CD4-positive, alpha-beta T cell treated with Interleukin-6 at 100 ng/mL for 8 hours (primary cell): Measurements from ENCODE around the gene PKD2L1.

Experiments used
- DNase-seq: peaks from one replicate; pipeline ENCODE4 v3.0.0-alpha.2; 2020; ENCODE audit warnings: mixed read lengths, low spot score

PKD2L1 gene

GRCh38 chr10:100356067-100357017, 26.3 kb upstream of the PKD2L1 start:
- no peak for DNase-seq

DNA sequence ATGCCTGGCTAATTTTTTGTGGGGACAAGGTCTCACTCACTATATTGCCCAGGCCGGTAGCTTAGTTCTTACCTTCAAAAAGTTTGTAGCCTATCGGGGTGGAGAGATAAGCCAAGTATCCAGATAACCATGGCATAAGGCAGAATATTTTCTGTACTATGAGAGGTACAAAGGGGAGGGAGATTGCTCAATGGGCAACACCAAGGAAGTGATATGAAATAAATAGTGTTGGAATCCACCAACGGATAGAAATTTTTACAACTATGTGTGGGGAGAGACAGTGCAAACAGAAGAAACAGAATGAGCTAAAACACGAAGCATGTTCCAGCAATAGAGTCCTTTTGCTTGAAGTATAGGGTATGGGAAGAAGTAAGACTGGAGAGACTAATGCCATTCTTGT, 25.1 kb upstream of the PKD2L1 start:
- no peak for DNase-seq

DNA sequence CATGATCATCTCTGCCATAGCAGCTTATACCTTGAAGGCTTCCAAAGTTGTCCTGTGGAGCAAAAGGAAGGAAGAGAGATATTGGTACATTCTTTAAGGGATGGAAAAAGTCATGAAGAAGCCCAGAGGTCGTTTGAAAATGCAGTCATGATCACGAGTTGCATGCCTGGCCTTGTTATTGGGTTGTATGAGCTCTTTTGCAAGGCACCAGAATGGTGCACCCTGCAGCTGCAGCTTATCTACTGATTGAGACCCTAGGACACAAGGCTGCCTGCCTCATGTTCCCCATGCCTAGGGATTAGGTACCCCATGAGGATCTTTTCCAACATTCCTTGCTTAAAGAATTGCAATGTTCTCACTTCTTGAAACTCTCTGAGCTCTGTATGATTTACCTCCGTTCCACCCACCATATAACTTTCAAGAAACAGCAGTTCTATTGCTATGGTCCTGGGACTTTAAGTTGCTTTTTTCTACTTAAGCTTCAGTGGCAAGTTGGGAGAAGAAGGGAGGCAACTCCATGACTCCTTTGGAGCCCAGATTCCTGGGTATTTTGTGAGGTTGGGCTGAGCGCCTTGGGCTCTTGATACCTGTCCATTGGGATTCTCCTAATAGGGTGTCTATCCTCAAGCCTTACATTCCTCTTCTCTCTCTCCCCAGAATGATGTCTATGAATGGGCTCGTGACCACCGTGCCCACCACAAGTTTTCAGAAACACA, 23.9 kb upstream of the PKD2L1 start:
- DNase-seq, result no peak

GRCh38 chr10:100350914-100351485, 21.0 kb upstream of the PKD2L1 start:
- no peak for DNase-seq

- no peak for DNase-seq
Measured at GRCh38 chr10:100349672-100350071, 19.6 kb upstream of the PKD2L1 start.

GRCh38 chr10:100349087-100349486, 19.1 kb upstream of the PKD2L1 start:
- DNase-seq, result no peak

GRCh38 chr10:100348389-100348927, 18.4 kb upstream of the PKD2L1 start:
- no peak for DNase-seq

DNA sequence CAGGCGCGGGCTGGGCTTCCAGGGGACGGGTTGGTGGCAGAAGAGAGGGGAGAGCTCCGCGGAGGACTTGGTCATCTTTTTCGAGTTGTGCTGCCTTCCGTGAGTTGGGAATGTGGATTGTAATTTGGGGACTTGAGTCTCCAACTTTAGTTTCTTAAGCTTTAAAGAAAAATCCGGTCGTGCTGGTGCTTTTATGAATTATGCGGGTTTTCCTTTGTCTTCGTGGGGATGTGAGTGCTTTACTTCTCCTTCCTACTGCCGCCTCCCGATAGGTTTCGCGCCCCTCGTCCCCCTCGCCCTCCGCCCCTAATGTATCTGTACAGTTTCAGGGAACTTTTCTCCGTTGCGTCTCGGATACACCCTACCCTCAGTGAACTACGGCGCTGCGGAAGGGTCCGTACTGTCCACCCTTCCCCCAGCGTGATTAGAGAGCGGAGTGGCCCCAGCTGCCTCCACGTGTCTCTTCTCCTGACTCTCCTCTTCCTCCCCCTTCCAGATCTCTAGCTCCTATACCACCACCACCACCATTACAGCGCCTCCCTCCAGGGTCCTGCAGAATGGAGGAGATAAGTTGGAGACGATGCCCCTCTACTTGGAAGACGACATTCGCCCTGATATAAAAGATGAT, 17.7 kb upstream of the PKD2L1 start:
- no peak for DNase-seq

- DNase-seq, result peak; percentile 78
Measured at GRCh38 chr10:100346765-100347567, 16.9 kb upstream of the PKD2L1 start, which contains the start of gene SCD. Gene SCD, plus strand, starts transcription at chr10:100347233. Its CDS starts 272 bp downstream, at chr10:100347505.

- DNase-seq, result peak; percentile 40
Measured at GRCh38 chr10:100346351-100346764, 16.3 kb upstream of the PKD2L1 start.

DNA sequence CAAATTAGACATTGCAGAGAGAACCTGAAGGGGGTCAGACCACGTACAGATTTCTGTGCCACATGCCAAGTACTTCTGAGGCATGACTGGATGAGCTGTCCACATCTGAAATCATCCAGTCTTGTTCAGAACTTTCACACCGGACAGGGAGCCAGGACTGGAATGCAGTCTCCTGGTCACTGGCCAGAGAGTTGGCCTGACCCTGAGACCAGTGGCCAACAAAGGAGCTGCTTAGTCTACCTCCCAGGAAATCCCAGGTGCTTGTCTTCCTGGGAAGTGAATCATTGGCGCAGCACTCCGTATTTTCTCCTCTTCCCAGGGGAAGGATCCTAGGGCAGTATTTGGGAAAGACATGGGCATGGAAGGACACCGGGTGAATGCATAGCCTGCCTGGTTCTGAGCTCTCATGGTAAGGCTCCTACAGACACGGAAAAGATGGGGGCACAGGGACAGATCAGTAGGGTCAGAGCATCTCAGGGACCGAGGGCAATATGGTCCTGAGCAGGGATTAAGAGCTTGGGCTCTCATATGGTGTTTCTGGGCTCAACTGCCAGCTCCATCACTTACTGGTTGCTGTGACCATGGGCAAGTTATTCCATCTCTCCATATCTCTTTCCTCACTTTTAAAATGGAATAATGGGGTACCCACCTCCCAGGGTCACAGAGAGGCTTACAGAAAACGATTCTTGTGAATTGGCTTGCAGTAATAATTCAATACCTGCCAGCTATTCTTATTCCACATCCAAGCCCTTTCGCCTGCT, 15.7 kb upstream of the PKD2L1 start:
- DNase-seq, result no peak

DNA sequence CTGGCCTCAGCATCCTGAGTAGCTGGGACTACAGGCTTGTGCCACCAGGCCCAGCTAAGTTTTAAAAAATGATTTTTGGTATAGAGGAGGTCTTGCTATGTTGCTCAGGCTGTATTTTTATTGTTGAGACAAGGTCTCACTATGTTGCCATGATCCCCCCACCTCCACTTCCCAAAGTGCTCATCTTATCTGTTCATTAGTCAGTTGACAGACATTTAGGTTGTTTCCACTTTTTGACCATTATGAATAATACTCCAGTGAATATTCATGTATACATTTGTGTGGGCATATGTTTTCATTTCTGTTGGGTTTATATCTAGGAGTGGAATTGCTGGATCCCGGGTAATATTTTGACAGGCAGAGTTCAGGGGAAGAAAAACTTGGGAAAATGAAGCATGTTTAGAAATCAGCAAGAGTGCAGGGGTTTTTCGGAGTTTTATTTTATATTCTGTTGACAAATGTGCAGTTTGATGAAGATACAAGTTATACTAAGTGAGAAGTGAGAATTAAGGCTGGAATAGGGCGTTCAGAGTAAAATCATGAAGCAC, 14.3 kb upstream of the PKD2L1 start:
- no peak for DNase-seq

- no peak for DNase-seq
Measured at GRCh38 chr10:100342627-100342972, 12.6 kb upstream of the PKD2L1 start.

- peak; percentile 47 for DNase-seq
Measured at GRCh38 chr10:100341953-100342626, 12.1 kb upstream of the PKD2L1 start.

DNA sequence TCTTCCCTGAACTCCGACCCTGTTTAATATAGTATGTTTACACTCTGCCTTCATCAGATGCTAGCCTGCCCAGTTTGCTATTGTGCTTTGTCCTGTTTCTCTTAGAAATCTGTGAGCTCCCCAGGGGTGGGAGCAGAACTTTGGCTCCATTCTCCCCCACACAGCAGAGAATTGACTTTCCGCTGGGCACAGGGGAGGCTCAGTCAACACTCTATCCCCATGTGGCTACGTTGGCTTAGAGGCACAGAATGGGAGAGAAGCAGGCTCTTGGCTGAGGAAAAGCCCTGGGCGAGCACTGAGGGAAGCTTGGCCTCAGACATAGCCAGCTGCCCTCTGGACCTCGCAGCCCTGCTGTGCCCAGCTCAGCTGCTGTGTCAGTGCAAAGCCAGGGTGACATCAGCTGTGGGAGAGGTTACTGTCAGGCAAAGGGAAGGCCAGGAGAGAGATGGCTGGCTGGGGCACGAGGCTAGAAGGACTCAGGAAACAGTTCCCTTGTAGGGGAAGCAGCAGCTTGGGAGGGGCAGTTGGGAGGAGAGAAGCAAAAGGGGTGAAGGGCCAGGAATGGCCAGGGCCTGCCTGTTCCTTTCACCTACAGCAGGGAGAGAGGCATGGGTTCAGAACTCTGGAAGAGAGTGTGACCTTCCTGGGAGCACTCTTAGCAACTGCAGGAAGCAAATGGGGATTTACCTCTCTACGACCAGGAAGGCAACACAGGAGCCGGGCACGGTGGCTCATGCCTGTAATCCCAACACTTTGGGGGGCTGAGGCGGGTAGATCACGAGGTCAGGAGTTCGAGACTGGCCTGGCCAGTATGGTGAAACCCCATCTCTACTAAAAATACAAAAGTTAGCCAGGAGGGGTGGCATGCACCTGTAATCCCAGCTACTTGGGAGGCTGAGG, 11.2 kb upstream of the PKD2L1 start:
- no peak for DNase-seq

DNA sequence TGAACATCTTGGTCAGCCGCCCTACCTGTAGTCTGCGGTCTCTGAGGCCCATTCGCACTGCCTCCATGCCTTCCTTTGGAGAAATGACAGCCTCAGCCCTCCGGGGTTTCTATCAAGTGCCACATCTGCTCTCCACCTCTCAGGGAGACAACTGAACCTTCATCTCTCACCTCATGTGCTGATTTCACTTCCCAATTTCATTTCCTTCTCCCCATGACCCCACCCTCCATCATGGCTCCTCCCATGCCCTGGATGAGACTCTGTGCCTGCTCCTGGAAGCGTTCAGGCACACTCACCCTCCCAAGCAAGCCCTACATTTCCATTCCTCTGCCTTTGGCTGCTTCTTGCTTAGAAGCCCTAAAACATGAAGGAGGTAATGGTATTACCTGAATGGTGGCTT, 9.2 kb upstream of the PKD2L1 start:
- no peak for DNase-seq

DNA sequence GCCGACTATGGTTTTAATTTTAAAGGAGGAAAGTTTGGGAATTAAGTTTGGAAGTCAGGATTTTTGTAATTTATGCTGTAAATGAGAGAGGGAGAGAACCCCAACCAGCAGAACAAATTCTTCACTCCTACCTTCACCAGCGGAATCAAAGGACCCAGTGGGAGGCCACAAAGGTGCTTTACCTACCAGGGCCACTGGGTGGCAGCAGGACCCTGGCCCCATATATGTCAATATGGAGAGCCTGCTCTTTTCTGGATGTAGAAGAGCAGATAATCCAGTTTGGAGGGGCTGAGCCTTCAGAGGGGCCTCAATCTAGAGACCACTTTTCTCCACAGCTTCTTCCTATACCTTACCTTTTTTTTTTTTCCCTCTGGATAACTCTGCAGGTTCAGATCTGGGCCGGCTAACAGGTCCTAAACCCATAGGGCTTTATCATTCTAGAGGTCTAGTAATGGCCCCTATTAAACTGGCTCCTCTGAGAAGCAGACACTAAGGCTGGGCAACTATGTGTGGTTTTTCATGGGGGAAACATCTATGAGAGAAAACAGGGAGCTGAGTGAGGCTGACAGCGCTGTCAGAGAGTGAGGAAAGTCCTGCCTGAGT, 8.5 kb upstream of the PKD2L1 start:
- DNase-seq, result peak; percentile 75

GRCh38 chr10:100334762-100335161, 4.7 kb upstream of the PKD2L1 start:
- DNase-seq, result no peak
